Immature natural killer cell (primary cell): ENCODE results near the gene KCNQ4. TPM values are rescaled to one million over a fixed set of nuclear protein-coding genes. Genes with fewer than 3 reads are reported as not detected.

Experiments
- DNase-seq, 3 donors: peaks; one replicate each; pipeline ENCODE4 v3.0.0; 2022; ENCODE audit warnings: mixed read lengths in 1 of 3
- H3K27ac Mint-ChIP-seq, 6 donors: one replicate each; pipeline ENCODE4 v1.8.0; 2020; ENCODE audit warnings: mixed read lengths in 6 of 6, mild to moderate bottlenecking in 5 of 6, inconsistent platforms in 4 of 6, moderate library complexity in 3 of 6
- H3K27me3 Mint-ChIP-seq, 3 donors: one replicate each; pipeline ENCODE4 v1.8.0; 2020 to 2021; ENCODE audit warnings: low read depth in 3 of 3, mild to moderate bottlenecking in 3 of 3, mixed read lengths in 3 of 3, moderate library complexity in 3 of 3, inconsistent platforms in 1 of 3
- H3K36me3 Mint-ChIP-seq, 3 donors: one replicate each; pipeline ENCODE4 v1.8.0; 2020; ENCODE audit warnings: mixed read lengths in 3 of 3, inconsistent platforms in 2 of 3, mild to moderate bottlenecking in 2 of 3
- H3K4me1 Mint-ChIP-seq, 2 donors: one replicate each; pipeline ENCODE4 v1.8.0; 2020; ENCODE audit warnings: inconsistent platforms in 2 of 2, mild to moderate bottlenecking in 2 of 2, mixed read lengths in 2 of 2, moderate library complexity in 1 of 2
- H3K4me3 Mint-ChIP-seq, 5 donors: one replicate each; pipeline ENCODE4 v1.8.0; 2020; ENCODE audit warnings: mild to moderate bottlenecking in 5 of 5, mixed read lengths in 5 of 5, inconsistent platforms in 3 of 5, moderate library complexity in 3 of 5
- H3K9me3 Mint-ChIP-seq, 6 donors: one replicate each; pipeline ENCODE4 v1.8.0; 2020; ENCODE audit warnings: mild to moderate bottlenecking in 6 of 6, mixed read lengths in 6 of 6, inconsistent platforms in 4 of 6, moderate library complexity in 3 of 6
- polyA plus RNA-seq, 3 donors: library from polyadenylated mRNA; unstranded; fragments of 300-500 nt; fragmentation: Illumina TruSeq; gene quantifications; one replicate each; pipeline ENCODE4 v1.2.3, GENCODE V29; 2021

KCNQ4 gene
- polyA plus RNA-seq, 3 donors from 2014 or later = not detected

GRCh38 chr1:40844079-40844478 lies 60.5 kb downstream of the KCNQ4 start:
- DNase-seq = no peak
- peaks cover 17 to 27% of the 10 kb centered on the region in 2 donors for H3K4me1 Mint-ChIP-seq
- H3K27me3 Mint-ChIP-seq = peaks cover 5 to 7% (median 5%) of the 10 kb centered on the region in 3 donors
- H3K36me3 Mint-ChIP-seq = peaks cover 0 to 5% (median 5%) of the 10 kb centered on the region in 3 donors
- peak overlapping the region in 2 of 6 donors; percentile 37 to 59 for H3K27ac Mint-ChIP-seq
- no peak overlapping the region for H3K4me3 Mint-ChIP-seq
- no peaks in the 10 kb centered on the region for H3K9me3 Mint-ChIP-seq

GRCh38 chr1:40844887-40845878 lies 61.6 kb downstream of the KCNQ4 start:
- DNase-seq = peak in 2 of 3 donors; percentile 11 to 19
- Mint-ChIP-seq H3K4me1 (peaks cover 22 to 33% of the 10 kb centered on the region in 2 donors), H3K36me3 (peaks cover 0 to 5% (median 5%) of the 10 kb centered on the region in 3 donors), H3K9me3 (no peaks in the 10 kb centered on the region), H3K27ac (peak overlapping the region; percentile 67 to 91 (median 80)), H3K4me3 (peak overlapping the region; percentile 60 to 78 (median 69)), H3K27me3 (peaks cover 5% of the 10 kb centered on the region in 3 donors)

GRCh38 chr1:40845895-40846294 lies 62.3 kb downstream of the KCNQ4 start:
- Mint-ChIP-seq H3K36me3 (peaks cover 0 to 5% (median 5%) of the 10 kb centered on the region in 3 donors), H3K4me3 (peak overlapping the region in 2 of 5 donors; percentile 1 to 60), H3K9me3 (no peaks in the 10 kb centered on the region), H3K27ac (peak overlapping the region in 2 of 6 donors; percentile 3 to 78), H3K4me1 (peaks cover 16 to 27% of the 10 kb centered on the region in 2 donors), H3K27me3 (peaks cover 2 to 5% (median 2%) of the 10 kb centered on the region in 3 donors)
- DNase-seq = no peak

- no peak overlapping the region for H3K27ac Mint-ChIP-seq
- peaks cover 0 to 5% (median 5%) of the 10 kb centered on the region in 3 donors for H3K36me3 Mint-ChIP-seq
- H3K4me1 Mint-ChIP-seq = peaks cover 16 to 21% of the 10 kb centered on the region in 2 donors
- H3K9me3 Mint-ChIP-seq = no peaks in the 10 kb centered on the region
- no peak for DNase-seq
- H3K27me3 Mint-ChIP-seq = peaks cover 2 to 5% (median 2%) of the 10 kb centered on the region in 3 donors
- no peak overlapping the region for H3K4me3 Mint-ChIP-seq
Observed at GRCh38 chr1:40847023-40847745, 63.6 kb downstream of the KCNQ4 start.

- peaks cover 16 to 21% of the 10 kb centered on the region in 2 donors for H3K4me1 Mint-ChIP-seq
- H3K27ac Mint-ChIP-seq = no peak overlapping the region
- no peaks in the 10 kb centered on the region for H3K9me3 Mint-ChIP-seq
- H3K27me3 Mint-ChIP-seq = peaks cover 0 to 2% (median 0%) of the 10 kb centered on the region in 3 donors
- H3K36me3 Mint-ChIP-seq = no peaks in the 10 kb centered on the region
- H3K4me3 Mint-ChIP-seq = no peak overlapping the region
- no peak for DNase-seq
Observed at GRCh38 chr1:40848530-40849189, 65.1 kb downstream of the KCNQ4 start.

- peak; percentile 66 to 78 (median 71) for DNase-seq
- Mint-ChIP-seq H3K4me1 (peaks cover 12 to 17% of the 10 kb centered on the region in 2 donors), H3K4me3 (peak overlapping the region; percentile 18 to 72 (median 57)), H3K9me3 (no peaks in the 10 kb centered on the region), H3K36me3 (no peaks in the 10 kb centered on the region), H3K27me3 (peaks cover 0 to 2% (median 0%) of the 10 kb centered on the region in 3 donors), H3K27ac (peak overlapping the region in 3 of 6 donors; percentile 43 to 87 (median 51))
Observed at GRCh38 chr1:40849801-40850592, 66.4 kb downstream of the KCNQ4 start.

GRCh38 chr1:40851643-40852042 lies 68.1 kb downstream of the KCNQ4 start:
- DNase-seq = no peak
- Mint-ChIP-seq H3K27me3 (peaks cover 0 to 5% (median 0%) of the 10 kb centered on the region in 3 donors), H3K4me3 (no peak overlapping the region), H3K4me1 (peaks cover 6 to 8% of the 10 kb centered on the region in 2 donors), H3K27ac (no peak overlapping the region), H3K9me3 (no peaks in the 10 kb centered on the region), H3K36me3 (no peaks in the 10 kb centered on the region)

- no peaks in the 10 kb centered on the region for H3K9me3 Mint-ChIP-seq
- H3K27ac Mint-ChIP-seq = no peak overlapping the region
- H3K4me3 Mint-ChIP-seq = no peak overlapping the region
- H3K36me3 Mint-ChIP-seq = no peaks in the 10 kb centered on the region
- DNase-seq = no peak
- peaks cover 0 to 5% (median 0%) of the 10 kb centered on the region in 3 donors for H3K27me3 Mint-ChIP-seq
- H3K4me1 Mint-ChIP-seq = peaks cover 6 to 8% of the 10 kb centered on the region in 2 donors
Observed at GRCh38 chr1:40853113-40853884, 69.7 kb downstream of the KCNQ4 start.

GRCh38 chr1:40853885-40854170 lies 70.2 kb downstream of the KCNQ4 start:
- Mint-ChIP-seq H3K36me3 (no peaks in the 10 kb centered on the region), H3K27me3 (peaks cover 0 to 5% (median 2%) of the 10 kb centered on the region in 3 donors), H3K27ac (no peak overlapping the region), H3K4me3 (no peak overlapping the region), H3K9me3 (no peaks in the 10 kb centered on the region), H3K4me1 (peaks cover 6 to 8% of the 10 kb centered on the region in 2 donors)
- no peak for DNase-seq

- Mint-ChIP-seq H3K27me3 (peaks cover 2 to 5% (median 5%) of the 10 kb centered on the region in 3 donors), H3K4me3 (no peak overlapping the region), H3K27ac (no peak overlapping the region), H3K4me1 (peaks cover 0 to 3% of the 10 kb centered on the region in 2 donors), H3K9me3 (no peaks in the 10 kb centered on the region), H3K36me3 (no peaks in the 10 kb centered on the region)
- no peak for DNase-seq
Observed at GRCh38 chr1:40855513-40855912, 71.9 kb downstream of the KCNQ4 start.

GRCh38 chr1:40856116-40856515 lies 72.5 kb downstream of the KCNQ4 start:
- no peaks in the 10 kb centered on the region for H3K36me3 Mint-ChIP-seq
- H3K4me1 Mint-ChIP-seq = peaks cover 0 to 6% of the 10 kb centered on the region in 2 donors
- no peak for DNase-seq
- H3K9me3 Mint-ChIP-seq = no peaks in the 10 kb centered on the region
- H3K27me3 Mint-ChIP-seq = peaks cover 3 to 9% (median 7%) of the 10 kb centered on the region in 3 donors
- H3K4me3 Mint-ChIP-seq = no peak overlapping the region
- no peak overlapping the region for H3K27ac Mint-ChIP-seq

GRCh38 chr1:40856656-40857302 lies 73.2 kb downstream of the KCNQ4 start:
- no peak overlapping the region for H3K27ac Mint-ChIP-seq

More at GRCh38 chr1:40856656-40857302, 73.2 kb downstream of the KCNQ4 start:
- no peak for DNase-seq
- H3K4me3 Mint-ChIP-seq = no peak overlapping the region
- H3K36me3 Mint-ChIP-seq = no peaks in the 10 kb centered on the region
- peaks cover 3 to 9% (median 7%) of the 10 kb centered on the region in 3 donors for H3K27me3 Mint-ChIP-seq
- peaks cover 0 to 6% of the 10 kb centered on the region in 2 donors for H3K4me1 Mint-ChIP-seq
- no peaks in the 10 kb centered on the region for H3K9me3 Mint-ChIP-seq
